Stimulated activated CD8-positive, alpha-beta memory T cell treated with anti-CD3 and anti-CD28 coated beads, Interleukin-7, amount 100 ng/mL, for 4 hours (primary cell): ENCODE measurements around the gene ATP2B2.

Experiments
- DNase-seq, 2 donors: peaks; one replicate each; pipeline ENCODE4 v3.0.0-alpha.2; 2020; ENCODE audit warnings: low read depth in 2 of 2

The ATP2B2 gene

GRCh38 chr3:10450494-10451440 is 54.6 kb downstream of the ATP2B2 start:
- no peak for DNase-seq

DNA sequence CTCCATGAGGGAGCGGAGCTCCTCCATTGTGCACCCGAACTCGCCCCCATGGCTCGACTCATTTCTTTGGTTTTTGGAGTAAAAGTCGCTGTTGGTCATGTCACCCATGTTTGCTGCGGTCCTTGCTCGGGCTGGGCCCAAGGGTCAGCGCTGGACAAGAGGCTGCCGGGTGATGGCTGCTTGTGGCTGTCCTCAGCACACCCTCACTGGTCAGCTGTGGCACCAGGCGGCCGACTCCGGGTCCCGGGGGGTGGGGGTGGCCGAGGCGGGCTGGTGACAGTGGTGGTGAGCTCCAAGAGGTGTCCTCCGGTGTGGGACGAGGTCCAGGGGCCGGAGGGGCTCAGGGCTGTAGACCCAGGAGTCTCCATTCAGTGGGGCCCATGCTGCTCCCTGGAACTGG is 56.0 kb downstream of the ATP2B2 start:
- no peak for DNase-seq

DNA sequence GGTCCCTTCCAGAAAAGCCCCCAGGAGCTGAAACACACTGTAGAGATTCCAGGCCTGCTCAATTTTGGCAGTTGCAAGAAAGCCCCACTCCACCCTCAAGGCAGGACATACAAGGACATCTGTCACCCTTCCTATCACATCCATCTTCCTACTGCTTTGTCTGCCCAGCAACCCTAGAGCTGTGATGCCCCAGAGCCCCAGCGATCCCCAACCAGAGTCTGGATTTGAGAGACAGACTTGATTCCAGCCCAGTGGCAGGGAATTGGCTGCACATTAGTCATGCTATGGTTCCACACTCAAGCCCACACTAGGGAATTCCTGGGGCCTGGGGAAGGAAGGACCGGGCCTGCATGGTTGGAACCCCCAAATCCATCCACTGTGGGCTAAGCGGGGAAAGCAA is 56.8 kb downstream of the ATP2B2 start:
- no peak for DNase-seq

DNA sequence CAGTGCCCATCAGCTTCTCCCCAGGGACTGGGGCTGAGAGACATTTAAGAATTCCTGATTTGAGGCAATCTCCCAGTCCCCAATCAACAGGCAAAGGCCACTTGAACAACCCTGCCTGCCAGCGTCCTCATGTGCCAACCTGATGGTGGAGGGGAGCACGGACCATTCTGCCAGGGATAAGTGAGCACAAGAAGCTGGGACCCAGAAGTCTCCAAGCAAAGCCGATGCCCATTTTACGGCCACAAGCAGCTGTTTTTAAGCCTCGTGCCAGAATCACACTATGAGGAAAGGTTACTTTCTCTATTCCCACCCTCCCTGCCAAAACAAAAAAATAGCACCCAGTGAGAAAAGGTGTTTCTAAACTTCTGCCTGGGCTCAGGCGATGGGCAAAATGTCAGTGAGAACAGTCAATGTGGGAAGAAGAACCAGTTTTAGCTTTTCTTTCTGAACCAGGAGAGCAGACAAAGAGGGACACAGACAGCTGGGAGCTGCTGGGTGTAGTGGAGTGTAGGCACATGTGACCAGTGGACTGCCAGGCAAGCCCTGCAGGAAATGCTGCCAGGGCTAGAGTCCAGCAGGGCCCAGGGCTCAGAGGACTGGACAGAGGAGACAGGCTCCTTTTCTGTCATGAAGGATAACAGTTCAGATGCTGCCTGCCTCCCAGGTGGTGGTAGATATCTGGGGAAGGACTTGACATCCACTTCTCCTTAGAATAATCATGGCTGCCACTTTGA is 57.7 kb downstream of the ATP2B2 start:
- no peak for DNase-seq

GRCh38 chr3:10447110-10447509 is 58.3 kb downstream of the ATP2B2 start:
- DNase-seq, result no peak

GRCh38 chr3:10445561-10446175 is 59.7 kb downstream of the ATP2B2 start:
- DNase-seq, result no peak

DNA sequence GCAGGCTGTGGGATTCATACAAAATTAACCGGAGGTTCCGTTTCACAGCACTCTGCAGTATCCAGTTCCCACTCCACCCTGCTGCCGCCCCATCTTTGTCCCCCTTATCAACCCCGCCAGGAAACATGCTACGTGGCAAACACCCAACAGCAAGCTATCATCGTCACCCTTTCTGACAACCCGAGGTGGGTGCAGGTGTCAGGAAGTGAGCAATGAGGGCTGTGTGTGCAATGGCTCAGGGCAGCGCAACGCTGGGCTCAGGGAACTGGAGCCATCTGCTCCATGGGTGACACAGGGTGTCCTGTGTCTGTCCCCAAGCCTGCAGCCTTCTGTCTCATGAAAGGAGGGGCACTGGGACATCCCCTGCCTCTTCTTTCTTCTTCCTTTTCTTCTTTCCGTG is 60.9 kb downstream of the ATP2B2 start:
- no peak for DNase-seq

DNA sequence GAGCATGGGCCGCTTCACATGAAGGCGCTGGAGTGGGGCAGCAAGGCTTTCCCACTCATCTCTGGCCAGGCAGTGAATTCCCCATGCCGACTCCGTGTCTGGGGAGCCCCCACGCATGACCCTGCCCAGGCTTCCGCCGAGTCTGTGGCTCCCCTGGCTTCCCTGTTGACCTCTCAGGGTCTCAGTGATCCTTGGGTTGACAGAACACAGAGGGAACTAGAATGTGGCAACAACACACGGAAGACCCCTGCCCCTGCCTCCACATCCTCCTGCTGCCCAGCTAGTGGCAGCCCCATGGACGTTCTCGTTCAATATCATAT is 61.3 kb downstream of the ATP2B2 start:
- no peak for DNase-seq

DNA sequence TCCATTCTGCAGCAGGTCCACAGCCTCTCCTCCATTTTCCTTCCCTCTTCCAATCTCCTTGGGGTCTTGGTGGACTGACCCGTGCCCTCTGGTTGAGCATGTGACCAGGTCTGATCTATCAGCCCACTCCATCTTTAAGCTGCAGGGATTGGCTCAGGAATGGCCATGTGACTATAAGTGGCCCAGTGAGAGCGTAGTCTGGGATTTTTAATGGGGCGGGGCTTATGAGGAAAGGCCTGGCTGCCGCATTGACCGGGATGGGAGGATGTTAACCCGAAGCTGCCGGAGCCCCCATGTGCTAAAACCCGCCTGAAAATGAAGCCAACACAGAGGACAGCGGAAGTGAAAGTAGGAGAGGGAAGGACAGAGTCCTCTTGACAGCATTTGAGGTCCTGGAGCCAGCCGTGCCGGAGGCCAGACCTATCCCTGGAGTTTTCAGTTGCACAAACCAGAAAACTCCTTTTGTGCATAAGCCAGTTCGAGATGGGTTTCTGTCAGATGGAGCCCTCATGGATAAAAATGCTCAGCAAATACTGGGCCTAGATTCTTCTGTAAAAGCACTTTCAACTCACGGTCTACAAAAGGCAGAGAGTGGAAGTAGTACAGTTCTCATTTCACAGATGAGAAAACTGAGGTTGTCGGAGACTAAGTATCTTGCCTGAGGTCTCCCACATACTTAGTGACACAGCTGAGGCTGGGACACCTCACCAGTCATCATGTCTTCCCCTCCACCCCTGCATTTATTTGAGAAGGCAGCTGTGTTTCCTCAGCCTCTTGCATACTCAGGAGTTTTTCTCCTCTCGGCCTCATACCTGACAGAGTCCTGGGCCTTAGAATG is 61.9 kb downstream of the ATP2B2 start:
- no peak for DNase-seq

DNA sequence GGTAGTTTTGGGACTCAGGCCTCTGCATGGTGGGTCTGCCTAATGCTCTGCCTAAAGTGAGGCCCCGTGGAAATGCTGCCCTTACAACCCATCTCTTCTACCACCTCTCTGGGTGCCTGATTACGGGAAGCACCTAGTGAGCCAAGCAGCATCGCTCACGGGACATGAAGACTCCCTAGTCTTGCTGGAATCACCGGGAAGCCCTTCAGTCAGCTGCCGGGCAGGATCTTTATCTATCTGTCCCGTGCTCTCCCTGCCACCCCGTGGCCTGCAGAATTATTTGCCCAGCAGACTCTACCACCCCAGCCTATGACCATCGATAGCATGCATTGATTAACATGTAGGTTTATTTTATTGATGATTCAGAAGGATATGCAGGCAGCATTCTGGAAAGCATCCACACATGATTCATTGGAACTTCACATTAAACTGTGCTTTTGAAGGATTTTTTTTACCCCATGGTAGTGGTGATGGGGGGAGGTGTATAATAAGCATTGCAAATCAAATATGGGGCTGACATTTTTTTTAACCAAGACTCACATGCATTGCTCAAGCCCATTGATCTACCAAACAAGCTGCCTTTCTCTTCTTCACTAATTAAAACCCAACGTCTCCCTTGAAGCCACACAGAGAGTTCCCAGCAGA is 63.1 kb downstream of the ATP2B2 start:
- DNase-seq, result no peak

DNA sequence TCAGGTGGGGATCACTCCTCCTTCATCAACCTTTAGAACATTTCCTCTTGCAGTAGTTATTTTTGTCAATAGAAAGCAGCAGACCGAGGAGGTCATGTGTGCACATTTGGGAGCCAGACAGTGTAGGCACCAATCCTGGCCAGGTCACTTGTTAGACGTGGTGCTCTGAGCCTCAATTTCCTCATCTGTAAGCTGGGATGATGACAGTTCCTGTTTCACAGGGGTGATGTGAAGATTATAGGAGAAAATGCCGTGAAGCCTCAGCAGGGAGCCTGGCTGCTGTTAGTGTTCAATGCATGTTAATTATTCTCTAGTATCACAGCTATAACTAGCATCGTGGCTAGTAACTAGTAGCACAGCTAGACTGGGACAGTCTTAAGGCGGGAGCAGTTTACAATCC is 64.7 kb downstream of the ATP2B2 start:
- no peak for DNase-seq

DNA sequence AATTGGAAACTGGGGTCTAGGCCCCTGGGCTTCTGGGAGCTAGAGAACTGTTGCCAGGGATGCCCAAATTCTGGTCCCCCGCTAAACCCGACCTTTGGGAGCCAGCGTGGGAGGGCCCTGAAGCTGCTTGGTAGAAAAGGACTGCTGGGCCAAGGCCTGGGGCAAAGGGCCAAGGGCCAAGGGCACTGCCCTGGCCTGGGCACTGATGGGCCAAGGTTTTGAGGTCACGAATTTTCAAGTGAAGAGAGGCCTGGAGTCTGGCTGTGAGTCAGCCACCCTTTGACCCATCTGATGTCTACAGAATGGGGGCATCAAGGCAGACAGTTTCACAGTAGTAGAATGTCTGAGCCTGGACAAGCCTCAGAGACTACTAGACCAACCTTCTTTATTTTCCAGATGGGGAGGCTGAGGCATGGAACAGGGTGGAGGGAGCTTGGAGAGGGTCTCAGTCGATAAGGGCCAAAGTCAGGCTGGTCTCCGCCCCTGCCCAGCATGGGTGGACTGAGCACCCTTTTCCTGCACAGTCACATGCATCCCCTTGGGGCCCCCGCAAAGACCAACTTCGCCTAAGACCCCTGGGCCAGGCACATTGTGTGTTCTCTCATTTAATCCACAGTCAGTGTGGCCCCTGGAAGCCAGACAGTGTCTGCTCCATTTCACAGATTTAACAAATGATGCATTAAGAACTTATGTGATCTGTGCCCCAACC is 66.3 kb downstream of the ATP2B2 start:
- DNase-seq, result no peak

- no peak for DNase-seq
These were observed 67.1 kb downstream of the ATP2B2 start for GRCh38 chr3:10437995-10438901.

DNA sequence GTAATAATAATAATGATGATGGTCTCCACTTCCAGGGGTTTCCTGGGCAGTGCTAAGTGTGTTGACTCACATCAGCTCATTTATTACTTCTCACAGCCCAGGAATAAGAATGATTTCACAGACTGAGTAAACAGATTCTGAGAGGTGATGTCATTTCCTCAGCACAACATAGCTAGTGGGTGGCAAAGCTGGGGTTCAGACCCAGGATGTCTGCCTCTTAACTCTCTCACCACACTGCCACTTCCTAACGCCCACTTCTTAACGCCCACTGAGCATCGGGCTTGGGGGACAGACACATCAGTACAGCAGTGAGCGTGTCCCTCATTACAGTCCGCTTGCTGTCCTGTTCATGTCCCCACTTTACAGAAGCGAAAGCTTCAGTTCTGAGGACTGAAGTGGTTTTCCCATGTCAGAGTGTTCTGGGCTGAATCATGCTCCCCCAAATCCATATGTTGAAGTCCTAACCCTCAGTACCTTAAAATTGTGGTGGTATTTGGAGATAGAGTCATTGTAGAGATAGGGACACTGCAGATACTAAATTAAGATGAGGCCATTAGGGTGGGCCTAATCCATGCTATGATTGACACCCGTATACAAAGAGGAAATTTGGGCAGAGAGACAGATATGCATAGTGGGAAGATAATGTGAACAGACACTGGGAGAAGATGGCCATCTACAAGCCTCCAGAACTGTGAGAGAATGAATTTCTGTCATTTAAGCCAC is 68.0 kb downstream of the ATP2B2 start:
- DNase-seq, result peak; percentile 76 to 84

GRCh38 chr3:10435850-10436249 is 69.5 kb downstream of the ATP2B2 start:
- DNase-seq, result no peak

DNA sequence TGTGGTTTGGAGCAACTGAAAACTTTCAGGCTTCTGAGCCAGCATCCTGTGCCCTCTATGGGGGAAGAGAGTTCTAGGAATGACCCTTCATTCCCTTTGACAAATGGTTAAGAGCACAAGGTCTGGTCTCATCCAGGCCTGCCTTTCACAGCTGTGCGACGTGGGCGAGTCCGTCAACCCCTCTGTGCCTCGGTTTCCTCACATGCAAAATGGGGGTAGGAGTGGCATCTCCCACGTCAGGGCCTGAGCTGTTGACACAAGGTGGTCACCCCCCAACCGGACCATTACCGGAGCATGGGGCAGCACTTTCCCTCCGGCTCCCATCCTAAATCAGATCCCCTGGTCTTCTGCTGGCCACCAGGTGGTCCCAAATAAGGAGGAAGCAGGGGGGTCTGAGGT is 70.4 kb downstream of the ATP2B2 start:
- DNase-seq, result no peak

GRCh38 chr3:10434144-10434937 is 71.0 kb downstream of the ATP2B2 start:
- no peak for DNase-seq

- DNase-seq, result no peak
These were observed 72.5 kb downstream of the ATP2B2 start for GRCh38 chr3:10432931-10433330.
